Measurements from ENCODE around the gene EXOSC1. TPM values are rescaled to one million over a fixed set of nuclear protein-coding genes. Genes with fewer than 3 reads are reported as not detected.

EXOSC1 gene
- total and polyA plus RNA-seq, 2 donors (not counting 1 experiment from before 2014, with no cell fraction given) = 32.2 to 44.5 TPM

- no peaks in the 10 kb centered on the region for H3K9me3 Mint-ChIP-seq (ENCODE audit: insufficient read depth)
- no peak overlapping the region for H3K27ac Mint-ChIP-seq
- H3K4me1 Mint-ChIP-seq = peaks cover 35% of the 10 kb centered on the region
- H3K27me3 Mint-ChIP-seq = no peaks in the 10 kb centered on the region
- H3K4me2 ChIP-seq (replicated peaks; ENCODE audit: low read depth, low read length, poor library complexity, severe bottlenecking) = no peak overlapping the region
- no peaks in the 10 kb centered on the region for H3K9me3 ChIP-seq (ENCODE audit: control extremely low read depth in 1 of 3, control insufficient read depth in 2 of 3, insufficient read depth in 1 of 3, low read length in 2 of 3)
- peaks cover 97% of the 10 kb centered on the region for H3K79me2 ChIP-seq (ENCODE audit: control insufficient read depth, insufficient read depth, low read length)
- no peak overlapping the region for H2AFZ ChIP-seq (ENCODE audit: insufficient read depth, low read depth, low read length, poor library complexity, severe bottlenecking)
- H3K4me1 ChIP-seq (ENCODE audit: control insufficient read depth in 2 of 2, insufficient read depth in 2 of 2, low read length in 2 of 2) = peaks cover 3 to 9% of the 10 kb centered on the region in 2 donors
- H4K20me1 ChIP-seq (ENCODE audit: control insufficient read depth, insufficient read depth, low read length, poor library complexity, severe bottlenecking) = peaks cover 72% of the 10 kb centered on the region
- peaks cover 0 to 11% of the 10 kb centered on the region in 2 experiments for H3K36me3 ChIP-seq (replicated peaks in 1 of 2; ENCODE audit: control extremely low read depth in 1 of 2, control insufficient read depth in 1 of 2, extremely low read depth in 1 of 2, insufficient read depth in 2 of 2, low read length in 1 of 2)
- ChIA-PET POLR2A (interaction anchor here (0.6 kb wide), 1 partner anchor 103 kb away, joined by 6 read pairs; no protein-coding TSS in a partner anchor), CTCF (interaction anchor here (1.5 kb wide), 1 partner anchor 26 kb away, joined by 6 read pairs; no protein-coding TSS in a partner anchor)
- TF ChIP-seq EZH2 (IDR thresholded peaks at IDR 0.05; ENCODE audit: borderline replicate concordance, insufficient read depth, low read depth, low read length, poor library complexity, severe bottlenecking) (no peak), CTCF (IDR thresholded peaks at IDR 0.05) (no peak)
- no peaks in the 10 kb centered on the region for H3K27me3 ChIP-seq (replicated peaks in 1 of 4; ENCODE audit: control extremely low read depth in 1 of 4, control insufficient read depth in 3 of 4, insufficient read depth in 4 of 4, low read length in 3 of 4)
- ATAC-seq (ENCODE audit: low read depth) = no peak
- no peak for DNase-seq
- no peak overlapping the region for H3K9ac ChIP-seq (ENCODE audit: low read length)
- intact Hi-C loops (cut with micrococcal nuclease) = no loop called here
- 82% methylated on average over 2 of the region's 2 CpGs for WGBS (ENCODE audit: insufficient coverage)
- no peak overlapping the region for H3K27ac ChIP-seq (ENCODE audit: low read length in 2 of 2)
- no peak overlapping the region for H3K4me3 ChIP-seq (ENCODE audit: control extremely low read depth in 1 of 5, extremely low read depth in 1 of 5, insufficient read depth in 1 of 5, low read depth in 2 of 5, low read length in 4 of 5)
- no peak overlapping the region for H3K4me3 Mint-ChIP-seq
Measured at GRCh38 chr10:97490592-97490991, 44.8 kb upstream of the EXOSC1 start.

DNA sequence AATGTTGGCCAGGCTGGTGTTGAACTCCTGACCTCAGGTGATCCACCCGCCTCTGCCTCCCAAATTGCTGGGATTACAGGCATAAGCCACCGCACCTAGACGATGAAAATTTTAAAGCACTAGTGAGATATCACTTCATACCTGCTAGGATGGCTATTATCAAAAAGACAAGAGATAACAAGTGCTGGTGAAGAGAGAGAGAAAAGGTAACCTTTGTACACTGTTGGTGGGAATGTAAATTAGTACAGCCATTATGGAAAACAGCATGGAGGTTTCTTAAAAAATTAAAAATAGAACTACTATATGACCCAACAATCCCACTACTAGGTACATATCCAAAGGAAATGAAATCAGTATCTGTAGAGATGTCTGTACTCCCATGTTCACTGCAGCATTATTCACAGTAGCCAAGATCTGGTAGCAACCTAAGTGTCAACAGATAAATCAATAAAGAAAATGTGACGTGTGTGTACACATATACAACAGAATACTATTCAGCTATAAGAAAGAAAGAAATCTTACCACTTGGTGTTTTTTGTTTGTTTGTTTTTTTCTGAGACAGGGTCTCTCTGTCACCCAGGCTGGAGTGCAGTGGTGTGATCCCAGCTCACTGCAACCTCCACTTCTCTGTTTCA lies 40.0 kb upstream of the EXOSC1 start:
- H3K4me3 Mint-ChIP-seq = no peak overlapping the region
- no peak overlapping the region for H3K27ac ChIP-seq (ENCODE audit: low read length in 2 of 2)
- no peak overlapping the region for H2AFZ ChIP-seq (ENCODE audit: insufficient read depth, low read depth, low read length, poor library complexity, severe bottlenecking)
- H3K4me3 ChIP-seq (ENCODE audit: control extremely low read depth in 1 of 5, extremely low read depth in 1 of 5, insufficient read depth in 1 of 5, low read depth in 2 of 5, low read length in 4 of 5) = no peak overlapping the region
- H3K27me3 Mint-ChIP-seq = no peaks in the 10 kb centered on the region
- WGBS (ENCODE audit: insufficient coverage) = 100% methylated on average over 1 of the region's 4 CpGs
- ChIA-PET POLR2A (no interaction called here), CTCF (no interaction called here)
- H4K20me1 ChIP-seq (ENCODE audit: control insufficient read depth, insufficient read depth, low read length, poor library complexity, severe bottlenecking) = peaks cover 52% of the 10 kb centered on the region
- no peak overlapping the region for H3K27ac Mint-ChIP-seq
- no peak overlapping the region for H3K4me2 ChIP-seq (replicated peaks; ENCODE audit: low read depth, low read length, poor library complexity, severe bottlenecking)
- TF ChIP-seq CTCF (IDR thresholded peaks at IDR 0.05) (no peak), EZH2 (IDR thresholded peaks at IDR 0.05; ENCODE audit: borderline replicate concordance, insufficient read depth, low read depth, low read length, poor library complexity, severe bottlenecking) (no peak)
- DNase-seq (no peak), ATAC-seq (ENCODE audit: low read depth) (no peak)
- intact Hi-C loops (cut with micrococcal nuclease) = no loop called here
- H3K79me2 ChIP-seq (ENCODE audit: control insufficient read depth, insufficient read depth, low read length) = peaks cover 62% of the 10 kb centered on the region
- peaks cover 14% of the 10 kb centered on the region for H3K4me1 Mint-ChIP-seq
- peaks cover 12 to 23% of the 10 kb centered on the region in 2 experiments for H3K36me3 ChIP-seq (replicated peaks in 1 of 2; ENCODE audit: control extremely low read depth in 1 of 2, control insufficient read depth in 1 of 2, extremely low read depth in 1 of 2, insufficient read depth in 2 of 2, low read length in 1 of 2)
- H3K9me3 Mint-ChIP-seq (ENCODE audit: insufficient read depth) = no peaks in the 10 kb centered on the region
- H3K27me3 ChIP-seq (replicated peaks in 1 of 4; ENCODE audit: control extremely low read depth in 1 of 4, control insufficient read depth in 3 of 4, insufficient read depth in 4 of 4, low read length in 3 of 4) = no peaks in the 10 kb centered on the region
- H3K9ac ChIP-seq (ENCODE audit: low read length) = no peak overlapping the region
- H3K4me1 ChIP-seq (ENCODE audit: control insufficient read depth in 2 of 2, insufficient read depth in 2 of 2, low read length in 2 of 2) = peaks cover 0 to 2% of the 10 kb centered on the region in 2 donors
- H3K9me3 ChIP-seq (ENCODE audit: control extremely low read depth in 1 of 3, control insufficient read depth in 2 of 3, insufficient read depth in 1 of 3, low read length in 2 of 3) = no peaks in the 10 kb centered on the region
